Esophagus muscularis mucosa (tissue), 3 donors: Measurements from ENCODE around the gene DLGAP4.

ENCODE experiments used
- CTCF ChIP-seq, 3 experiments: fragments of 200-600 bp in 2 of 3; fragments of 450-650 bp in 1 of 3; sonication (generic) in 2 of 3; IDR thresholded peaks; one replicate each; pipeline ENCODE4 v1.5.1; 2017 to 2019; ENCODE audit warnings: antibody characterized with exemption in 3 of 3, mild to moderate bottlenecking in 2 of 3, moderate library complexity in 1 of 3
- POLR2A ChIP-seq: fragments of 450-650 bp; IDR thresholded peaks from one replicate; pipeline ENCODE4 v1.6.1; 2017; ENCODE audit warnings: antibody characterized with exemption, moderate library complexity, mild to moderate bottlenecking, low read depth
- POLR2AphosphoS5 ChIP-seq, 2 donors: sonication (generic); formaldehyde crosslinking; IDR thresholded peaks; one replicate each; pipeline ENCODE4 v1.6.1; 2017; ENCODE audit warnings: antibody characterized with exemption in 2 of 2

GRCh38 chr20:36439040-36439730 is 133.0 kb downstream of the DLGAP4 start:
- no peak for TF ChIP-seq POLR2AphosphoS5 (IDR thresholded peaks at IDR 0.05)
- TF ChIP-seq POLR2A, result no peak
- TF ChIP-seq CTCF (IDR thresholded peaks at IDR 0.05), result peak; percentile 79 to 94 (median 81)
